ENCODE results near the gene KNL1. TPM values are rescaled to one million over a fixed set of nuclear protein-coding genes. Genes with fewer than 3 reads are reported as not detected.

Gene KNL1
- total RNA-seq, 1 experiment from 2014 or later: 28.9 TPM

DNA sequence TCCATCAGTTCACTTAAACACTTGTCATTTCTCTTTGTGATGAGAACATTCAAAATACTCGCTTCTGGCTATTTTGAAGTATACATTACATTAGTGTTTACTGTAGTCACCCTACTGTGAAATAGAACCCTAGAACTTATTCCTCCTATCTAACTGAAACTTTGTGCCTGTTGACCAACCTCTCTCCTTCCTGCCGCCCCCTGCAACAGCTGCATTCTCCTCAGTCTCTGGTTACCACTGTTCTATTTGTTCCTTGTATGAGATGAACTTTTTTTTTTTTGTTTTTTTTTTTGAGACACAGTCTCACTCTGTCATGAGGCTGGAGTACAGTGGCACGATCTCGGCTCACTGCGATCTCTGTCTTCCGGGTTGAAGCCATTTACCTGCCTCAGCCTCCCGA lies 103.9 kb downstream of the KNL1 start:
- DNase-seq (ENCODE audit: low read depth, low spot score) (no peak), ATAC-seq (no peak)
- Histone ChIP-seq H3K27me3 (ENCODE audit: control insufficient read depth, insufficient read depth, low read length) (no peaks in the 10 kb centered on the region), H3K27ac (ENCODE audit: low read length) (no peak overlapping the region), H3K4me1 (ENCODE audit: control insufficient read depth, insufficient read depth, low read length) (no peaks in the 10 kb centered on the region), H3K9me3 (ENCODE audit: control insufficient read depth, insufficient read depth, low read depth, low read length) (no peaks in the 10 kb centered on the region), H3K4me3 (ENCODE audit: low read depth in 2 of 2, low read length in 2 of 2) (no peak overlapping the region), H3K36me3 (ENCODE audit: control insufficient read depth, insufficient read depth, low read length) (no peaks in the 10 kb centered on the region)
- in situ Hi-C loops (cut with HindIII; ENCODE audit: low pct_unique_long_range_greater_than_20kb, low sequenced_read_pairs): no loop called here
- no peak for TF ChIP-seq POLR2AphosphoS5 (IDR thresholded peaks at IDR 0.05; ENCODE audit: low read depth, low read length)
- no peak for TF ChIP-seq REST (IDR thresholded peaks at IDR 0.05; ENCODE audit: insufficient read depth in 1 of 2, low read depth in 2 of 2, low read length in 1 of 2)
- no peak for TF ChIP-seq SIN3A (IDR thresholded peaks at IDR 0.05; ENCODE audit: borderline replicate concordance, insufficient read depth, low read depth, low read length)
- TF ChIP-seq TCF7L2 (IDR thresholded peaks at IDR 0.05; ENCODE audit: low read depth, low read length): no peak
- no peak for TF ChIP-seq CTCF (IDR thresholded peaks at IDR 0.05)
- CTCF ChIA-PET: interaction anchor here (0.7 kb wide), 1 partner anchor 131 kb away, joined by 6 read pairs; no protein-coding TSS in a partner anchor
- intact Hi-C loops (cut with micrococcal nuclease; ENCODE audit: unreplicated experiment): no loop called here
- BruUV-seq (replicated peaks): no TSS peak
- POLR2A ChIA-PET: no interaction called here

- no peak for DNase-seq (ENCODE audit: low read depth, low spot score)
- no TSS peak for BruUV-seq (replicated peaks)
- intact Hi-C loops (cut with micrococcal nuclease; ENCODE audit: unreplicated experiment) (no loop called here), in situ Hi-C loops (cut with HindIII; ENCODE audit: low pct_unique_long_range_greater_than_20kb, low sequenced_read_pairs) (no loop called here)
- POLR2A ChIA-PET: no interaction called here
- no peaks in the 10 kb centered on the region for H3K9me3 ChIP-seq (ENCODE audit: control insufficient read depth, insufficient read depth, low read depth, low read length)
- CTCF ChIA-PET: no interaction called here
- ATAC-seq: no peak
- H3K4me3 ChIP-seq (ENCODE audit: low read depth in 2 of 2, low read length in 2 of 2): no peak overlapping the region
- no peak overlapping the region for H3K27ac ChIP-seq (ENCODE audit: low read length)
- TF ChIP-seq POLR2AphosphoS5 (IDR thresholded peaks at IDR 0.05; ENCODE audit: low read depth, low read length) (no peak), SIN3A (IDR thresholded peaks at IDR 0.05; ENCODE audit: borderline replicate concordance, insufficient read depth, low read depth, low read length) (no peak), TCF7L2 (IDR thresholded peaks at IDR 0.05; ENCODE audit: low read depth, low read length) (no peak), REST (IDR thresholded peaks at IDR 0.05; ENCODE audit: insufficient read depth in 1 of 2, low read depth in 2 of 2, low read length in 1 of 2) (no peak), CTCF (IDR thresholded peaks at IDR 0.05) (no peak)
- 0 out of 2 replicates have a peak, but pooled peaks cover 3% of the 10 kb centered on the region for H3K36me3 ChIP-seq (ENCODE audit: control insufficient read depth, insufficient read depth, low read length)
- H3K27me3 ChIP-seq (ENCODE audit: control insufficient read depth, insufficient read depth, low read length): no peaks in the 10 kb centered on the region
- H3K4me1 ChIP-seq (ENCODE audit: control insufficient read depth, insufficient read depth, low read length): no peaks in the 10 kb centered on the region
These were observed 108.0 kb downstream of the KNL1 start for GRCh38 chr15:40702077-40702476.

Measured in Panc1 (cell line).